Astrocyte (in vitro differentiated cells and primary cell): Measurements from ENCODE around the gene NEIL1. TPM values are rescaled to one million over a fixed set of nuclear protein-coding genes. Genes with fewer than 3 reads are reported as not detected.

Source experiments
- DNase-seq: peaks from one replicate; pipeline ENCODE4 v3.0.0-alpha.2; 2010; ENCODE audit warnings: low read depth
- FAIRE-seq: peaks from 2 replicates; lab custom pipeline; 2011; peaks lifted over from hg19 to GRCh38; lab: Jason Lieb, UNC
- H2AFZ ChIP-seq: 2 replicates; pipeline ENCODE4 v1.6.0; 2012; ENCODE audit warnings: low read depth, low read length, inconsistent platforms
- H3K27ac ChIP-seq: 2 replicates; pipeline ENCODE4 v1.5.1; 2011; ENCODE audit warnings: low read depth, low read length, inconsistent platforms
- H3K27me3 ChIP-seq: 2 replicates; pipeline ENCODE4 v1.6.0; 2011; ENCODE audit warnings: low read length, inconsistent platforms; ENCODE audit not compliant: insufficient read depth
- H3K36me3 ChIP-seq: 2 replicates; pipeline ENCODE4 v1.5.1; 2011; ENCODE audit warnings: low read length, inconsistent platforms; ENCODE audit not compliant: insufficient read depth
- H3K4me1 ChIP-seq: 2 replicates; pipeline ENCODE4 v1.5.1; 2011; ENCODE audit warnings: low read length, inconsistent platforms; ENCODE audit not compliant: insufficient read depth
- H3K4me2 ChIP-seq: 2 replicates; pipeline ENCODE4 v1.6.0; 2012; ENCODE audit warnings: low read length, inconsistent platforms
- H3K4me3 ChIP-seq: 2 replicates; pipeline ENCODE4 v1.5.1; 2011; ENCODE audit warnings: low read depth, mild to moderate bottlenecking, low read length, inconsistent platforms; ENCODE audit not compliant: insufficient read depth
- H3K79me2 ChIP-seq: 2 replicates; pipeline ENCODE4 v1.6.0; 2012; ENCODE audit warnings: mild to moderate bottlenecking, low read length, inconsistent platforms; ENCODE audit not compliant: insufficient read depth
- H3K9ac ChIP-seq: 2 replicates; pipeline ENCODE4 v1.6.0; 2012; ENCODE audit warnings: mild to moderate bottlenecking, low read length, inconsistent platforms
- H3K9me3 ChIP-seq: 2 replicates; pipeline ENCODE4 v1.5.1; 2012; ENCODE audit warnings: low read depth, mild to moderate bottlenecking, low read length, inconsistent platforms; ENCODE audit not compliant: insufficient read depth
- H4K20me1 ChIP-seq: 2 replicates; pipeline ENCODE4 v1.6.0; 2012; ENCODE audit warnings: low read length, inconsistent platforms; ENCODE audit not compliant: insufficient read depth
- H3K27ac Mint-ChIP-seq: one replicate; pipeline ENCODE4 v1.8.0; 2021; ENCODE audit warnings: mild to moderate bottlenecking, mixed read lengths; ENCODE audit not compliant: unreplicated experiment
- H3K27me3 Mint-ChIP-seq: one replicate; pipeline ENCODE4 v1.8.0; 2021; ENCODE audit warnings: low read depth, mixed read lengths; ENCODE audit not compliant: unreplicated experiment
- H3K36me3 Mint-ChIP-seq: one replicate; pipeline ENCODE4 v1.8.0; 2021; ENCODE audit warnings: low read depth, mixed read lengths; ENCODE audit not compliant: unreplicated experiment
- H3K4me1 Mint-ChIP-seq: one replicate; pipeline ENCODE4 v1.8.0; 2021; ENCODE audit warnings: low read depth, mixed read lengths; ENCODE audit not compliant: unreplicated experiment
- H3K4me3 Mint-ChIP-seq: one replicate; pipeline ENCODE4 v1.8.0; 2021; ENCODE audit warnings: mild to moderate bottlenecking, moderate library complexity, mixed read lengths; ENCODE audit not compliant: unreplicated experiment
- H3K9me3 Mint-ChIP-seq: one replicate; pipeline ENCODE4 v1.8.0; 2021; ENCODE audit warnings: mild to moderate bottlenecking, mixed read lengths; ENCODE audit not compliant: unreplicated experiment
- CTCF ChIP-seq: IDR thresholded peaks from 2 replicates; pipeline ENCODE4 v1.5.1; 2011; ENCODE audit warnings: low read depth, mild to moderate bottlenecking, inconsistent platforms, low read length, moderate library complexity; ENCODE audit not compliant: insufficient read depth
- EZH2 ChIP-seq: IDR thresholded peaks from 2 replicates; pipeline ENCODE4 v1.6.1; 2012; ENCODE audit warnings: mild to moderate bottlenecking, low read length, inconsistent platforms; ENCODE audit not compliant: insufficient read depth
- total RNA-seq: library from RNA; stranded (reverse); gene quantifications from 2 replicates; pipeline ENCODE4 v1.2.1, GENCODE V29; 2021

Gene NEIL1
- total RNA-seq, 1 donor from 2014 or later, result 5.1 TPM

GRCh38 chr15:75356006-75356405, 9.2 kb downstream of the NEIL1 start:
- Histone ChIP-seq H2AFZ (no peak overlapping the region), H3K9ac (no peak overlapping the region), H3K4me2 (no peak overlapping the region), H4K20me1 (peaks cover 5% of the 10 kb centered on the region), H3K27me3 (no peaks in the 10 kb centered on the region), H3K27ac (no peak overlapping the region), H3K9me3 (no peaks in the 10 kb centered on the region), H3K79me2 (no peaks in the 10 kb centered on the region), H3K4me3 (no peak overlapping the region), H3K36me3 (peaks cover 6% of the 10 kb centered on the region), H3K4me1 (no peaks in the 10 kb centered on the region)
- no peak overlapping the region for H3K4me3 Mint-ChIP-seq
- peaks cover 3% of the 10 kb centered on the region for H3K4me1 Mint-ChIP-seq
- no peak for TF ChIP-seq EZH2
- no peak for TF ChIP-seq CTCF
- H3K27ac Mint-ChIP-seq, result no peak overlapping the region
- H3K27me3 Mint-ChIP-seq, result no peaks in the 10 kb centered on the region
- DNase-seq (no peak), FAIRE-seq (no peak)
- H3K36me3 Mint-ChIP-seq, result peaks cover 6% of the 10 kb centered on the region
- no peaks in the 10 kb centered on the region for H3K9me3 Mint-ChIP-seq

GRCh38 chr15:75356517-75356916, 9.7 kb downstream of the NEIL1 start:
- Mint-ChIP-seq H3K4me3 (no peak overlapping the region), H3K27me3 (no peaks in the 10 kb centered on the region), H3K27ac (no peak overlapping the region), H3K9me3 (no peaks in the 10 kb centered on the region), H3K36me3 (peaks cover 5% of the 10 kb centered on the region), H3K4me1 (peaks cover 3% of the 10 kb centered on the region)
- Histone ChIP-seq H3K9me3 (no peaks in the 10 kb centered on the region), H3K27me3 (no peaks in the 10 kb centered on the region), H3K4me1 (no peaks in the 10 kb centered on the region), H3K4me3 (no peak overlapping the region), H3K9ac (no peak overlapping the region), H2AFZ (no peak overlapping the region), H3K4me2 (no peak overlapping the region), H3K36me3 (peaks cover 6% of the 10 kb centered on the region), H4K20me1 (peaks cover 5% of the 10 kb centered on the region), H3K79me2 (no peaks in the 10 kb centered on the region), H3K27ac (no peak overlapping the region)
- TF ChIP-seq EZH2 (no peak), CTCF (no peak)
- no peak for FAIRE-seq
- no peak for DNase-seq

GRCh38 chr15:75357976-75358673, 11.3 kb downstream of the NEIL1 start:
- Histone ChIP-seq H3K9ac (no peak overlapping the region), H3K27ac (no peak overlapping the region), H3K36me3 (peaks cover 6% of the 10 kb centered on the region), H4K20me1 (peaks cover 5% of the 10 kb centered on the region), H3K9me3 (no peaks in the 10 kb centered on the region), H3K4me2 (no peak overlapping the region), H3K4me3 (no peak overlapping the region), H3K79me2 (no peaks in the 10 kb centered on the region), H3K27me3 (no peaks in the 10 kb centered on the region), H3K4me1 (no peaks in the 10 kb centered on the region), H2AFZ (no peak overlapping the region)
- H3K27me3 Mint-ChIP-seq, result no peaks in the 10 kb centered on the region
- H3K27ac Mint-ChIP-seq, result no peak overlapping the region
- no peak overlapping the region for H3K4me3 Mint-ChIP-seq
- DNase-seq (no peak), FAIRE-seq (no peak)
- peaks cover 3% of the 10 kb centered on the region for H3K4me1 Mint-ChIP-seq
- peaks cover 8% of the 10 kb centered on the region for H3K36me3 Mint-ChIP-seq
- no peaks in the 10 kb centered on the region for H3K9me3 Mint-ChIP-seq
- TF ChIP-seq CTCF (no peak), EZH2 (no peak)
